Measurements from ENCODE around the gene NUP93.

GRCh38 chr16:56865394-56866062 lies 135.6 kb downstream of the NUP93 start:
- no peak for TF ChIP-seq CTCF (IDR thresholded peaks at IDR 0.05)
- no peak for TF ChIP-seq POLR2A (IDR thresholded peaks at IDR 0.05)
